ENCODE data around the gene PHOSPHO2. TPM values are rescaled to one million over a fixed set of nuclear protein-coding genes. Genes with fewer than 3 reads are reported as not detected.

PHOSPHO2 gene
- total and polyA plus RNA-seq, 9 of the 15 experiments (the other 6 are each of a cell fraction or from before 2014, with no cell fraction given) = 7.8 to 19.1 (median 11.7) TPM

DNA sequence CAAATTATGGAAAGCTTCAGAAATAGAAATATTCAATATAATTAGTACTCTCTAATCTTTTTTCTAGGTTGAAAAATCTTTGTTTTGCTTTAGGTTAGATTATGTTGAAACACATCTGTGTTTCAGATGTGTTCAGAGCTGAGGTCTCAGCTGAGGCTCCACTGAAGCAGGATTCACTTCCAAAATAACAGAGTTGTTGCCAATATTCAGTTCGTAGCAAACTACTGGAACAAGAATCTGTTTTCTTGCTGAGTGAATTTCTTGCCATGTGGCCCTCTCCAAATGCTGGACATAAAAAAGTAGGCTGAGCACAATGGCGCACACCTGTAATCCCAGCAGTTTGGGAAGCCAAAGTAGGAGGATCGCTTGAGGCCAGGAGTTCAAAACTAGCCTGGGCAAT lies 8.7 kb downstream of the PHOSPHO2 start:
- CTCF ChIA-PET (ENCODE audit: low intra/inter-chr PET ratio) = no interaction called here
- Histone ChIP-seq H3K27ac (ENCODE audit: extremely low read depth, low read depth, low read length) (no peak overlapping the region), H3K27me3 (ENCODE audit: control insufficient read depth in 2 of 2, insufficient read depth in 2 of 2, low read length in 2 of 2) (no peaks in the 10 kb centered on the region), H3K9me1 (ENCODE audit: control insufficient read depth, insufficient read depth, low read length) (no peaks in the 10 kb centered on the region), H2AFZ (ENCODE audit: low read depth, low read length) (no peak overlapping the region), H3K79me2 (ENCODE audit: control insufficient read depth, insufficient read depth, low read length) (no peaks in the 10 kb centered on the region), H3K36me3 (ENCODE audit: control insufficient read depth, insufficient read depth, low read length) (peaks cover 25% of the 10 kb centered on the region), H3K4me1 (replicated peaks in 1 of 2; ENCODE audit: control insufficient read depth in 2 of 2, insufficient read depth in 2 of 2, low read length in 2 of 2) (no peaks in the 10 kb centered on the region), H4K20me1 (replicated peaks; ENCODE audit: control insufficient read depth, insufficient read depth, low read length) (no peaks in the 10 kb centered on the region), H3K4me2 (ENCODE audit: insufficient read depth, low read length) (no peak overlapping the region), H3K9ac (ENCODE audit: insufficient read depth in 1 of 2, low read depth in 2 of 2, low read length in 2 of 2) (no peak overlapping the region), H3K9me3 (replicated peaks; ENCODE audit: control insufficient read depth, insufficient read depth, low read depth, low read length) (no peaks in the 10 kb centered on the region), H3K4me3 (no peak overlapping the region)
- intact Hi-C loops (cut with micrococcal nuclease) (no loop called here), in situ Hi-C loops (cut with MboI) (no loop called here)
- TF ChIP-seq CBX2 (IDR thresholded peaks at IDR 0.05; ENCODE audit: insufficient read depth, low read length, poor library complexity, severe bottlenecking) (no peak), SMARCC2 (IDR thresholded peaks at IDR 0.05; ENCODE audit: low read depth) (no peak), TRIM24 (IDR thresholded peaks at IDR 0.05) (no peak), SPI1 (IDR thresholded peaks at IDR 0.05; ENCODE audit: borderline replicate concordance, low read depth, low read length) (no peak), NR2C2 (CRISPR knock-in tag; IDR thresholded peaks at IDR 0.05) (no peak), NR2C2 (tag; IDR thresholded peaks at IDR 0.05) (no peak), KAT7 (CRISPR knock-in tag; IDR thresholded peaks at IDR 0.05; ENCODE audit: borderline replicate concordance) (no peak), ZBTB17 (CRISPR knock-in tag; IDR thresholded peaks at IDR 0.05) (no peak), KHSRP (IDR thresholded peaks at IDR 0.05) (no peak), BRF2 (IDR thresholded peaks at IDR 0.05; ENCODE audit: borderline replicate concordance, insufficient read depth, insufficient read length) (no peak), KDM1A (IDR thresholded peaks at IDR 0.05) (no peak), ZFP30 (CRISPR knock-in tag; IDR thresholded peaks at IDR 0.05; ENCODE audit: borderline replicate concordance) (no peak), EZH2 (IDR thresholded peaks at IDR 0.05; ENCODE audit: borderline replicate concordance, low read depth, low read length) (no peak), MTA1 (IDR thresholded peaks at IDR 0.05; ENCODE audit: borderline replicate concordance) (no peak), MAFK (IDR thresholded peaks at IDR 0.05; ENCODE audit: low read length) (no peak)
- TF ChIP-seq, protein P1, sequence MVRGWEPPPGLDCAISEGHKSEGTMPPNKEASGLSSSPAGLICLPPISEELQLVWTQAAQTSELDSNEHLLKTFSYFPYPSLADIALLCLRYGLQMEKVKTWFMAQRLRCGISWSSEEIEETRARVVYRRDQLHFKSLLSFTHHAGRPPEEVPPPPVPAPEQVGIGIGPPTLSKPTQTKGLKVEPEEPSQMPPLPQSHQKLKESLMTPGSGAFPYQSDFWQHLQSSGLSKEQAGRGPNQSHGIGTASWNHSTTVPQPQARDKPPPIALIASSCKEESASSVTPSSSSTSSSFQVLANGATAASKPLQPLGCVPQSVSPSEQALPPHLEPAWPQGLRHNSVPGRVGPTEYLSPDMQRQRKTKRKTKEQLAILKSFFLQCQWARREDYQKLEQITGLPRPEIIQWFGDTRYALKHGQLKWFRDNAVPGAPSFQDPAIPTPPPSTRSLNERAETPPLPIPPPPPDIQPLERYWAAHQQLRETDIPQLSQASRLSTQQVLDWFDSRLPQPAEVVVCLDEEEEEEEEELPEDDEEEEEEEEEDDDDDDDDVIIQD (CRISPR knock-in tag; IDR thresholded peaks at IDR 0.05) = no peak
- 64% methylated on average over 3 of the region's 3 CpGs for WGBS (ENCODE audit: insufficient coverage, low coverage, missing lambda C conversion rate)
- BruUV-seq (replicated peaks) = no TSS peak
- DNase-seq (ENCODE audit: extremely low read depth in 1 of 4, low spot score in 3 of 4) = no peak
- no peak for ATAC-seq
- POLR2A ChIA-PET = interaction anchor here (0.6 to 6.8 kb wide), 6 partner anchors 9 to 131 kb away, joined by 3 to 60 read pairs (median 6); partner anchors contain the start of genes CFAP210 and PHOSPHO2
- FAIRE-seq = no peak
